SK-N-MC (cell line): Measurements from ENCODE around the gene CDH23.

Experiments
- EZH2 ChIP-seq: fragments of 200-600 bp; sonication (generic); IDR thresholded peaks from one replicate; pipeline ENCODE4 v1.6.1; 2017; ENCODE audit warnings: antibody characterized with exemption
- POLR2AphosphoS5 ChIP-seq: IDR thresholded peaks from 2 replicates; pipeline ENCODE4 v1.6.1; 2012; ENCODE audit warnings: mild to moderate bottlenecking, low read depth, low read length, borderline replicate concordance

GRCh38 chr10:71522442-71523144 lies 125.9 kb downstream of the CDH23 start:
- TF ChIP-seq POLR2AphosphoS5 (no peak), EZH2 (no peak)
